GM19025 (cell line): ENCODE data around the gene GFOD2.

ENCODE experiments used
- ATAC-seq: cut with Tn5 transposase; IDR thresholded peaks from one replicate; pipeline ENCODE4 v1.9.1; 2021; ENCODE audit warnings: mild to moderate bottlenecking, low read depth, moderate library complexity; ENCODE audit not compliant: unreplicated experiment

Gene GFOD2

GRCh38 chr16:67660564-67661028, 58.5 kb downstream of the GFOD2 start, which contains the start of gene PARD6A:
TSS of gene PARD6A (plus strand) at chr16:67660960. CDS start at chr16:67661039, 79 bp downstream.
- peak; percentile 82 for ATAC-seq

- peak; percentile 48 for ATAC-seq
Observed at GRCh38 chr16:67659675-67660563, 59.2 kb downstream of the GFOD2 start, which contains the start of gene ACD. TSS of gene ACD (minus strand) at chr16:67660260. CDS start at chr16:67660220, 40 bp downstream.

DNA sequence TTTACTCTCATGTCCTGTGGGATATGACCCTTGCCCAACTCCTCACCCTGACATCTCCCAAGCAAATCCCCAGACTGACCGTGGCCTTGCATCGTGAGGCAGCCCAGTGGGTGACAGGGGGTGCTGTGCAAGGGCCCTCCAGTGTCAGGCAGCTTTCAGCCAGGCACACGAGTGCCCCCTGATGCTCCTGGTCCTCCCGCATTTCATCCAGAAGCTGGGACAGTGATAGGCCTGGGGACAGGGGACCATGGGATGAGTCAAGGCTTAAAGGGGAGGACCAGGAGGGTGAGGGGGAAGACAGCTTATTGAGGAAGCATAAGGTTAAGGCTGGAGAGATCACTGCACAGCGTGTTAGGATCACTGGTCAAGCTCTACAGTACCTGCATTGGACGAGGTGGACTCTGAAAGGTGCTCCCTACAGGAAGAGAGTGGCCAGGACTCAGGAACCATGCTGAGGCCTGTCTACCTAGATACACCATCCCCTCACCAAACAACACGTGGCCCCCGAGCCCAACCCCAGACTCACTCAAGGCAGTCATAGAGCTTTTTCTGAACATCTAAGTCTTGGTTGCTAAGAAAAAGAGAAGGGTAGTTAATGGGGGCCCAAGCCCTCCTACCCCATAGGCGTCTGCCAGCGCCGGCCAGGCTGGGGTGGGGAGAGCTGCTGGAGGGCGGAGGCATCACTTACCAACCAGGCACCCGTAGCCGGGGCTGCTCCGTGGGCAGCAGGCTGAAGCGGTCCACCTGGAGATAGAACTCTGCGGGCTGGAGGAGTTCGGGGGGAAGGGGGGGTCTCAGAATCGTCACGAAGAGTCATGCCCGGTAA, 60.1 kb downstream of the GFOD2 start:
- ATAC-seq: no peak

GRCh38 chr16:67657751-67658518, 61.2 kb downstream of the GFOD2 start:
- ATAC-seq: no peak

DNA sequence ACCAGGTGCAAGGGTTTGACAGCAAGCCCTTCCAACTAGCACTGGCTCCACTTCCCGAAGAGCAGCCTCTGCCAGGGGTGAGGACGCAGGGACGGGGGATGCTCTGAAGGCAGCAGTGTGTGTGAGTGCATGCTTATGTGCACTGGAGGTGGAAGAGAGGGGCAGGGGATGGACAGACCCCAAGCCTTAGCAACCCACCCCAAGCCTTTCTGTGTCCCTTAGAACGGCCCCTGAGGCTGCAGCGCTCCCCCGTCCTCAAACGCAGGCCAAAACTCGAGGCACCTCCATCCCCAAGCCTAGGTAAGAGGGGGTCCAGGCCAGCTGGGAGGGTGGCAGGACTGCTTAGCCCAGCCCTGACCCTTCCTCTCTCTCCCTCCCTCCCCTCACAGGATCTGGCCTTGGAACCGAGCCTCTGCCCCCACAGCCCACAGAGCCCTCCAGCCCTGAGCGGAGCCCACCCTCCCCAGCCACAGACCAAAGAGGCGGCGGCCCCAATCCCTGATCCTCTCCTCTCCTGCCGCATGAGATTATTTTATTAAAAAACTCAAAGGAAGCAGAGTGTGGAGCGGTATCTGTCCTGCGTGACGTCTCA, 62.0 kb downstream of the GFOD2 start:
- ATAC-seq: no peak

GRCh38 chr16:67656344-67657016, 62.6 kb downstream of the GFOD2 start:
- no peak for ATAC-seq

- ATAC-seq: no peak
Observed at GRCh38 chr16:67655363-67655762, 63.8 kb downstream of the GFOD2 start.

- no peak for ATAC-seq
Observed at GRCh38 chr16:67654403-67654911, 64.7 kb downstream of the GFOD2 start.

- no peak for ATAC-seq
Observed at GRCh38 chr16:67653789-67654402, 65.2 kb downstream of the GFOD2 start.

GRCh38 chr16:67653128-67653788, 65.9 kb downstream of the GFOD2 start:
- ATAC-seq: no peak

DNA sequence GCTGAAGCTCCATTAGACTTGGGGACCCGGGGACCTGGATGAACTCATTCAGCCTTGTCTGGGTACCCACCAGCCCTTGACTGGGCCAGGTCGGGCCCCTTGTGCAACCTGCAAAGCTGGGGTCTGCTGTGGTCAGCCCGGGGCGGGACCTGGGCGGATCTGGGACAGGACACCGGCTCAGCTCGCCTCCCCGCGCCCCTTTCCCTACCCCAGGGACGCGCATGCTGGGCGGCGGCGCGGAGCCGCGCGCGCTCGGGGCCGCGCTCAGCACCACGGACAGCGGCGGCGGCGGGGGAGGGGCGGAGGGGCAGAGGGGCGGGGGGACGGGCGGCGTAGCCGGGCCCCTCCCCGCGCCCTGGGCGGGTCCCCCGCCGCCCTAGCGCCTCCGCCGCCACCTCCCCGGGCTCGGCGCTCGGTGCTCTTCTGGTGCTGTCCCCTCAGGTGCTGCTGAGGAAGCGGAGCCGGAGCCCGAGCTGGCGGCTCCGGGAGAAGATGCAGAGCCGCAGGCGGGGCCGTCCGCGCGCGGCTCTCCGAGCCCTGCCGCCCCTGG, 66.5 kb downstream of the GFOD2 start:
- ATAC-seq: no peak

DNA sequence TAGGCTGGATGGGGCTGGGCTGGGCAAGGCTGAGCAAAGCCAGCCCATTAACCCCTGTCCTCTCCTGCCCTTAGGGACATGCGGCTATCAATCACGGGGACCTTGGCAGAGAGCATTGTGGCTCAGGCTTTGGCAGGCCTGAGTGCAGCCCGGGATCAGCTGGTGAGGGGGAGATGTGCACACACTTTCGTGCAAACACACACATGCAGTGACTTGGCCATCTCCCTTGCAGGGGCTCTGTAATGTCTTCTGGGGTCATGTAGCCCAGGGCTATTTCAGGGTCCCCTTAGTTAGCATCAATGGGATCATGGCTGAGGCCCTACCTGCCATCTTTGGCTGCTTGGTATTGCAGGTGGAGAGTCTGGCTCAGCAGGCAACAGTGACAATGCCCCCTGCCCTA, 67.3 kb downstream of the GFOD2 start:
- no peak for ATAC-seq

DNA sequence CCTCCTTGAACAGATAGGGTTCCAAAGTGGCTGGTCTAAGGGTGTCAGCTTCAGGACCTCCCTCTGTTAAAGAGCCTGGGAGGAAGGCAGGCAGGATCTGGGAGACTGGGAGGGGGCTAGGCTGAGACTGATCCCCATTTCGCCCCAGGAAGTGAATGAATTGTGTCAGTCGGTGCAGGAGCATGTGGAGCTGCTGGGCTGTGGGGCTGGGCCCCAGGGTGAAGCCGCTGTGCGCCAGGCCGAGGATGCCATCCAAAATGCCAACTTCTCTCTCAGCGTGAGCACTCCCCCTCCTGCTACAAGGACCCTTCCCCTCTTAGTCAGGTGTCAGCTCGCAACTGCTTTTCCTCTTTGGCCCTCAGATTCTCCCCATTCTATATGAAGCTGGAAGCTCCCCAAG, 68.1 kb downstream of the GFOD2 start:
- ATAC-seq: no peak

GRCh38 chr16:67650023-67650422, 69.1 kb downstream of the GFOD2 start:
- no peak for ATAC-seq

GRCh38 chr16:67649494-67649931, 69.6 kb downstream of the GFOD2 start:
- ATAC-seq: no peak

DNA sequence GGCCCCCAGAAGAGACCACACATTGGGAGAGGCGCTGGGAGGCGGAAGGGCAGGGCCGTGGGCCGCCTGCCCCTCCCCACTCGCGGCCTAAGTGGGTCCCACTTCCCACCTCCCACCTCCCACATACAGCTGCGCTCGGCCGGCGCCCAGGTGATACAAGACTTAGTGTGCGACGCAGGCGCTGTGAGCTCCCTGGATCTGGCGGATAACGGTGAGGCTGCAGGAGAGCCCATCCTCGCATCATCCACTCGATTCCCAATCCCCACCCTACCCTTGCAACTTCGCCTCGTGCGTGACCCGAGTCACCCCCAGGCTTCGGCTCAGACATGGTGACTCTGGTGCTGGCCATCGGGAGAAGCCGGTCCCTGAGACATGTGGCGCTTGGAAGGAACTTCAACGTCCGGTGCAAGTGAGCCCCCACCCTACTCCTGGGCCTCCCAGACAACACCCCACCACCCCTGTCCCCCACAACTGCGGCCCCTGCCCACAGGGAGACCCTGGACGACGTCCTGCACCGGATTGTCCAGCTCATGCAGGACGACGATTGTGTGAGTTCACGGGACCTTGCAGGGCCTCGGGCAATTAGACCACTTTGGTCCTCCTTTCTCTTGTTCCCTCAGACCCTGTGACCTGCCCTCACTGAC, 70.2 kb downstream of the GFOD2 start:
- no peak for ATAC-seq

DNA sequence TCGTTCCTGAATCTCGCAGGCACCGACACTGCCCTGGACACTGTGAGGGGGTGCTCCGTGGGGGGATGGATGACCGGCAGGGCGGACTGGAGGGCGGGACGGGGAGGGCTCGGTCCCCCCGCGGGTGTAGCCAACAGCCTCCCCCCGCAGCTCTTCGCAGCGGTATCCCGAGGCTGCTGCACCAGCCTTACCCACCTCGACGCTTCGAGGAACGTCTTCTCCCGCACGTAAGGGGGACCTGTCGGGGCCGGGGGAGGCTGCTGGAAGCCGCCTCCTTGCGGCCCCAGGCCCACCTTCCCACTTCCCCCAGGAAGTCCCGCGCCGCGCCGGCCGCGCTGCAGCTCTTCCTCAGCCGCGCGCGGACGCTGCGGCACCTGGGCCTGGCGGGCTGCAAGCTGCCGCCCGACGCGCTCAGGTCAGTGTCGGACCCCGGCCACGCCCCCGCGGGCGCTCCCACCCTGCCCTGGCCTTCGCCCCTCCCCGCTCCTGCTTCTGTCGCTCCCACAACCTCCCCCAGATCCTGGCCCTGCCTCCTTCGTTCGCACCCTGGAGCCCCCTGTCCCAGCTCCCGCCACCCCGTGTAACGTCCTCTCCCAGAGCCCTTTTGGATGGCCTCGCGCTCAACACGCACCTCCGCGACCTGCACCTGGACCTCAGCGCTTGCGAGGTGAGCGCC, 70.9 kb downstream of the GFOD2 start:
- ATAC-seq: no peak
